ENCODE data around the gene PEMT. TPM values are rescaled to one million over a fixed set of nuclear protein-coding genes. Genes with fewer than 3 reads are reported as not detected.

The PEMT gene
- total and polyA plus RNA-seq, 2 of the 8 experiments (the other 6 are each of a cell fraction or from before 2014, with no cell fraction given), result 42.0 to 118 TPM

- H3K14ac ChIP-seq (ENCODE audit: insufficient read length), result no peak overlapping the region
- H2AFZ ChIP-seq (ENCODE audit: low read length), result no peak overlapping the region
- no peaks in the 10 kb centered on the region for H3K79me1 ChIP-seq (ENCODE audit: low read depth, low read length)
- H3K4me1 ChIP-seq (replicated peaks in 1 of 4; ENCODE audit: control insufficient read depth in 3 of 4, insufficient read depth in 4 of 4, low read length in 3 of 4), result peaks cover 0 to 2% (median 0%) of the 10 kb centered on the region in 4 experiments; a peak in 1 of 7 replicates
- no peak overlapping the region for H2BK5ac ChIP-seq (ENCODE audit: low read depth, low read length)
- no peak overlapping the region for H2BK120ac ChIP-seq (replicated peaks; ENCODE audit: low read depth, low read length)
- H3K79me2 ChIP-seq (ENCODE audit: control insufficient read depth in 1 of 2, insufficient read depth in 2 of 2, low read length in 2 of 2), result no peaks in the 10 kb centered on the region
- H3K27me3 ChIP-seq (replicated peaks in 1 of 4; ENCODE audit: control insufficient read depth in 3 of 4, extremely low read depth in 1 of 4, insufficient read depth in 3 of 4, low read length in 3 of 4), result no peaks in the 10 kb centered on the region; a peak in 1 of 7 replicates
- no peak overlapping the region for H3K4me2 ChIP-seq (ENCODE audit: insufficient read depth in 1 of 2, low read depth in 2 of 2, low read length in 2 of 2)
- ChIA-PET CTCF (ENCODE audit: partially characterized antibody) (interaction anchor here (0.7 to 5.1 kb wide), 9 partner anchors 8 to 150 kb away, joined by 3 to 40 read pairs (median 10); partner anchors contain the start of gene RASD1), POLR2A (ENCODE audit: partially characterized antibody) (interaction anchor here (1.4 to 2.2 kb wide), 2 partner anchors 9 to 67 kb away, joined by 4 to 6 read pairs; partner anchors contain the start of gene RASD1)
- no peaks in the 10 kb centered on the region for H3K36me3 ChIP-seq (ENCODE audit: control insufficient read depth in 2 of 4, insufficient read depth in 4 of 4, low read length in 3 of 4)
- H2BK20ac ChIP-seq (ENCODE audit: low read length), result no peak overlapping the region
- no peak overlapping the region for H3K23ac ChIP-seq (ENCODE audit: insufficient read length)
- FAIRE-seq, result no peak
- no peak overlapping the region for H4K8ac ChIP-seq (ENCODE audit: extremely low read depth, insufficient read depth, low read length)
- WGBS, 2 experiments (ENCODE audit: extremely low coverage in 1 of 2, insufficient coverage in 1 of 2, insufficient read length in 1 of 2, insufficient replicate concordance in 2 of 2, low coverage in 1 of 2, low lambda C conversion rate in 2 of 2, missing lambda C conversion rate in 1 of 2), result 78% methylated on average over 5 of the region's 5 CpGs; no CpG with 5 or more reads in 1 of the 2 experiments
- H2AK5ac ChIP-seq (ENCODE audit: low read depth, low read length), result no peak overlapping the region
- H3K56ac ChIP-seq (replicated peaks; ENCODE audit: insufficient read length, low read depth, low read length), result no peak overlapping the region
- peaks cover 0 to 2% of the 10 kb centered on the region in 2 experiments for H4K20me1 ChIP-seq (replicated peaks in 1 of 2; ENCODE audit: control insufficient read depth in 1 of 2, insufficient read depth in 2 of 2, low read length in 2 of 2)
- 0 out of 2 replicates have a peak overlapping the region, but pooled peaks have one; percentile 14 for H2BK12ac ChIP-seq (ENCODE audit: low read depth, low read length)
- no peak overlapping the region for H2BK15ac ChIP-seq (ENCODE audit: low read length)
- H4K5ac ChIP-seq (ENCODE audit: insufficient read length, low read depth, low read length), result no peak overlapping the region
- no peak overlapping the region for H3K27ac ChIP-seq (ENCODE audit: low read depth, low read length)
- no peaks in the 10 kb centered on the region for H3K23me2 ChIP-seq (ENCODE audit: low read depth, low read length)
- no peak for DNase-seq (ENCODE audit: low read depth in 1 of 2, low spot score in 2 of 2)
- H3K4me3 ChIP-seq (ENCODE audit: extremely low read depth in 1 of 4, insufficient read depth in 2 of 4, low read depth in 3 of 4, low read length in 4 of 4), result no peak overlapping the region
- H4K91ac ChIP-seq (replicated peaks; ENCODE audit: insufficient read length, low read length), result no peak overlapping the region
- H3K9me3 ChIP-seq (ENCODE audit: insufficient read depth in 2 of 2, low read depth in 1 of 2, low read length in 1 of 2), result no peaks in the 10 kb centered on the region
- H3K18ac ChIP-seq (ENCODE audit: extremely low read depth, low read length), result no peak overlapping the region; the same call in 1 of the 2 replicates
- H3K9ac ChIP-seq (replicated peaks in 1 of 4; ENCODE audit: extremely low read depth in 1 of 4, low read depth in 3 of 4, low read length in 3 of 4), result no peak overlapping the region
- H3K4ac ChIP-seq (replicated peaks; ENCODE audit: insufficient read length, low read depth, low read length), result no peak overlapping the region
- TF ChIP-seq ATF2 (IDR thresholded peaks at IDR 0.05; ENCODE audit: low read length), result no peak
- no peak for TF ChIP-seq RBBP5 (IDR thresholded peaks at IDR 0.05; ENCODE audit: borderline replicate concordance, low read depth, low read length)
- TF ChIP-seq ZNF274 (IDR thresholded peaks at IDR 0.05; ENCODE audit: borderline replicate concordance, extremely low read depth, low read length), result no peak
- TF ChIP-seq HDAC6 (IDR thresholded peaks at IDR 0.05; ENCODE audit: low read depth, low read length), result no peak
- no peak for TF ChIP-seq POU5F1 (IDR thresholded peaks at IDR 0.05; ENCODE audit: low read depth, low read length)
- TF ChIP-seq BACH1 (IDR thresholded peaks at IDR 0.05; ENCODE audit: low read length), result no peak
- no peak for TF ChIP-seq SAP30 (IDR thresholded peaks at IDR 0.05; ENCODE audit: insufficient read depth, insufficient replicate concordance, low read length)
- no peak for TF ChIP-seq EGR1 (IDR thresholded peaks at IDR 0.05; ENCODE audit: borderline replicate concordance, low read depth, low read length)
- TF ChIP-seq TBP (IDR thresholded peaks at IDR 0.05; ENCODE audit: low read depth, low read length), result no peak
- no peak for TF ChIP-seq RFX5 (IDR thresholded peaks at IDR 0.05; ENCODE audit: borderline replicate concordance, low read depth, low read length)
- TF ChIP-seq SP1 (IDR thresholded peaks at IDR 0.05; ENCODE audit: low read depth, low read length), result no peak
- no peak for TF ChIP-seq CTBP2 (IDR thresholded peaks at IDR 0.05; ENCODE audit: borderline replicate concordance, insufficient read depth, insufficient read length, low read length)
- TF ChIP-seq SRF (IDR thresholded peaks at IDR 0.05; ENCODE audit: low read depth, low read length), result no peak
Observed at GRCh38 chr17:17505151-17505550, 86.4 kb downstream of the PEMT start.

Data from H1 (cell line).